Measurements from ENCODE around the gene CMTM7.

DNA sequence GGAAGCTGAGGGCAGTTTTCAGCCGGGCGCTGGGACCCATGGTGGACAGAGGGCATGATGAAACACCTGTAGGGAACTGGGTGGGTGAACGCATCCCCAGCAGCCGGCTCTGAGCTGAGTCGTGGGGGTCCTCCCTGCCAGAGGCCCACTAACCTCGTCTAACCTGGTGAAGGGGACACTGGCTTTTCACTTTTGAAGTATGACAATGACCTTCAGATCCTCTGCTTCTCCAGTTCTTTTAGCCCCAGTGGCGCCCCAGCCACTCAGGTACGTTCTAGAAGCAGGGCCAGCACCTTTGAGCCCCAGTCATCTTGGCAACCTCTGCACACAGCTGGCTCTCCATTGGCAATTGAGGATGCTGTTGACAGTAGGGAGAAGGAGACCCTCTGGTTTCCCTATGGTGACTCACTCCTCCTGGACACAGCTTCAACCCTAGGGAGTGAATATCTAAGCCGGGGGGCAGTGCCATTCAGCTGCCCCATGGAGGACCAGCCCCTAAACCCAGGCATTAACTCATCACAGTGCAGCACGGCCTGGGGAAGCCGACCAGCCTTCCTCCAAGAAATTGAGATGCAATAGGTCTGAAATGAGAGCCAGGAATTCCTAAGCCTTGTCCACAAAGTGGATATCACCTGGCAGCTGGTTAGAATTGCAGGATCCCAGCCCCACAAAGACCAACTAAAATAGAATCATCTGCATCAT is 64.9 kb downstream of the CMTM7 start:
- TF ChIP-seq, protein P1, sequence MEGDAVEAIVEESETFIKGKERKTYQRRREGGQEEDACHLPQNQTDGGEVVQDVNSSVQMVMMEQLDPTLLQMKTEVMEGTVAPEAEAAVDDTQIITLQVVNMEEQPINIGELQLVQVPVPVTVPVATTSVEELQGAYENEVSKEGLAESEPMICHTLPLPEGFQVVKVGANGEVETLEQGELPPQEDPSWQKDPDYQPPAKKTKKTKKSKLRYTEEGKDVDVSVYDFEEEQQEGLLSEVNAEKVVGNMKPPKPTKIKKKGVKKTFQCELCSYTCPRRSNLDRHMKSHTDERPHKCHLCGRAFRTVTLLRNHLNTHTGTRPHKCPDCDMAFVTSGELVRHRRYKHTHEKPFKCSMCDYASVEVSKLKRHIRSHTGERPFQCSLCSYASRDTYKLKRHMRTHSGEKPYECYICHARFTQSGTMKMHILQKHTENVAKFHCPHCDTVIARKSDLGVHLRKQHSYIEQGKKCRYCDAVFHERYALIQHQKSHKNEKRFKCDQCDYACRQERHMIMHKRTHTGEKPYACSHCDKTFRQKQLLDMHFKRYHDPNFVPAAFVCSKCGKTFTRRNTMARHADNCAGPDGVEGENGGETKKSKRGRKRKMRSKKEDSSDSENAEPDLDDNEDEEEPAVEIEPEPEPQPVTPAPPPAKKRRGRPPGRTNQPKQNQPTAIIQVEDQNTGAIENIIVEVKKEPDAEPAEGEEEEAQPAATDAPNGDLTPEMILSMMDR (IDR thresholded peaks at IDR 0.05; ENCODE audit: low read depth, low read length, poor library complexity, severe bottlenecking) = no peak
- TF ChIP-seq EZH2phosphoT487 (IDR thresholded peaks at IDR 0.05; ENCODE audit: borderline replicate concordance, low read length) = no peak

Data from DOHH2 (cell line).